Left lung (tissue), 10 donors: ENCODE measurements around the gene ZBTB46. TPM values are rescaled to one million over a fixed set of nuclear protein-coding genes. Genes with fewer than 3 reads are reported as not detected.
"Not testable (repeated sequence)": the region's sequence is repeated elsewhere in the genome, so short reads cannot be mapped to it uniquely, and the experiment has no call there.

Source experiments
- ATAC-seq: fragments of 200-7000 bp; cut with Tn5 transposase; one replicate; pipeline ENCODE4 v1.9.1; 2020; ENCODE audit warnings: moderate library complexity
- DNase-seq, 4 donors: peaks; one replicate each; pipeline ENCODE4 v3.0.0-alpha.2; 2013 to 2020
- H3K27ac ChIP-seq, 2 donors: fragments of 200-600 bp; sonication (generic) in 1 of 2; one replicate each; pipeline versions ENCODE4 v1.5.0 to v1.8.0; 2020 to 2021
- H3K27me3 ChIP-seq, 2 donors: fragments of 200-600 bp; sonication (generic) in 1 of 2; one replicate each; pipeline versions ENCODE4 v1.5.0 to v1.8.0; 2020 to 2021
- H3K36me3 ChIP-seq, 2 donors: fragments of 200-600 bp; sonication (generic) in 1 of 2; one replicate each; pipeline versions ENCODE4 v1.5.0 to v1.8.0; 2020 to 2021
- H3K4me1 ChIP-seq, 2 donors: fragments of 200-600 bp; one replicate each; pipeline ENCODE4 v1.8.0; 2021
- H3K4me3 ChIP-seq, 2 donors: fragments of 200-600 bp; sonication (generic) in 1 of 2; one replicate each; pipeline versions ENCODE4 v1.5.0 to v1.8.0; 2020 to 2021; ENCODE audit warnings: mild to moderate bottlenecking in 1 of 2
- H3K9me3 ChIP-seq, 2 donors: fragments of 200-600 bp; sonication (generic) in 1 of 2; one replicate each; pipeline versions ENCODE4 v1.5.0 to v1.8.0; 2020 to 2021
- CTCF ChIP-seq, 2 donors: fragments of 200-600 bp; sonication (generic) in 1 of 2; IDR thresholded peaks; one replicate each; pipeline versions ENCODE4 v1.5.0 to v1.8.0; 2021; ENCODE audit warnings: antibody characterized with exemption in 2 of 2
- intact Hi-C, 2 donors: fragments of 100-400 bp; cut with DNase I; formaldehyde crosslinking; loops; one replicate each; pipeline versions ENCODE4 v1.11.2 to v1.14.2; 2022
- polyA plus RNA-seq, 6 donors: library from polyadenylated mRNA; unstranded; fragments of 120-200 nt; gene quantifications; one replicate each; pipeline ENCODE4 v1.2.1, GENCODE V29; 2013; ENCODE audit not compliant: insufficient read length in 6 of 6
- total RNA-seq, 2 donors: library from RNA; stranded (reverse); fragmentation: NEBNext Ultra II Directional; extraction: Animal tissue kit (Norgen Biotek cat#: 25700); gene quantifications; one replicate each; pipeline ENCODE4 v1.2.1, GENCODE V29; 2021
- donor health status: DM: no; HTN: yes; CAD: no.
- donor health status: DM: no; HTN: no; CAD: no.

ZBTB46 gene
- total and polyA plus RNA-seq, 8 donors: 9.2 to 16.3 (median 11.7) TPM

DNA sequence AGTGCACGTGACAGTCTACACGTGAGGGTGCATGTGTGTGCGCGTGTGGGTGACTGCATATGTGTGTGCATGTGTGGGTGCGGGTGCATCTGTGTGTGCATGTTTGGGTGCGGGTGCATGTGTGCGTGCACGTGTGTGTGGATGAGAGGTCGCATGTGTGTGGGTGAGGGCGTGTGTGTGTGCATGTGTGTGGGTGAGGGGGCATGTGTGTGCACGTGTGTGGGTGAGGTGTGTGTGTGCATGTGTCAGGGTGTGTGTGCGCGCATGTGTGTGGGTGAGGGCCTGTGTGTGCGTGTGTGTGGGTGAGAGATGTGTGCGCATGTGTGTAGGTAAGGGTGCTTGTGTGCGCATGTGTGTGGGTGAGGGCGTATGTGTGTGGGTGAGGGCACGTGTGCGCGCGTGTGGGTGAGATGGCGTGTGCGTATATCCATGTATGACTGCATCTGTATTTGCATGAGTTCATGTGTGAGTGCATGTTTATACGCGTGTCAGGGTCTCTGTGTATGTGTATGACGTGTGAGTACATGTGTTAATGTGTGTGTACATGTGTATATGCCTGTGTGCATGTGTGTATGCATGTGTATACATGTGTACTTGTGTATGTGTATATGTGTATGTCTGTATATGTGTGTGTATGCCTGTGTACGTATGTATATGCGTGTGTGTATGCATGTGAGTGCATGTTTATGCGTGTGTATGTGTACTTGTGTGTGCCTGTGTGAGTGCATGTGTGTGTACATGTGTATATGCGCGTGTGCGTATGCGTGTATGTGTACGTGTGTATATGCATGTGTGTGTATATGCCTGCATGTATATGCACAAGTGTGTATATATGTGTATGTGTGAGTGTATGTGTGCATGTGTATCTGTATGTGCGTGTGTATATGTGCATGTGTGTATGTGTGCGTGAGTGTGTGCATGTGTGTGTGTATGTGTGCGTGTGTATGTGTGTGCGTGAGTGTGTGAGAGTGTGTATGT lies 98.7 kb downstream of the ZBTB46 start:
- intact Hi-C loops: no loop called here
- ATAC-seq (no peak), DNase-seq (peak in 1 of 4 donors; percentile 55)
- no peak overlapping the region for H3K27ac ChIP-seq
- H3K36me3 ChIP-seq: peaks cover 0 to 49% of the 10 kb centered on the region in 2 donors
- H3K9me3 ChIP-seq: no peaks in the 10 kb centered on the region
- no peak overlapping the region for H3K4me3 ChIP-seq
- H3K27me3 ChIP-seq: peaks cover 0 to 8% of the 10 kb centered on the region in 2 donors
- no peak for TF ChIP-seq CTCF (IDR thresholded peaks at IDR 0.05)
- H3K4me1 ChIP-seq: peaks cover 2 to 28% of the 10 kb centered on the region in 2 donors

DNA sequence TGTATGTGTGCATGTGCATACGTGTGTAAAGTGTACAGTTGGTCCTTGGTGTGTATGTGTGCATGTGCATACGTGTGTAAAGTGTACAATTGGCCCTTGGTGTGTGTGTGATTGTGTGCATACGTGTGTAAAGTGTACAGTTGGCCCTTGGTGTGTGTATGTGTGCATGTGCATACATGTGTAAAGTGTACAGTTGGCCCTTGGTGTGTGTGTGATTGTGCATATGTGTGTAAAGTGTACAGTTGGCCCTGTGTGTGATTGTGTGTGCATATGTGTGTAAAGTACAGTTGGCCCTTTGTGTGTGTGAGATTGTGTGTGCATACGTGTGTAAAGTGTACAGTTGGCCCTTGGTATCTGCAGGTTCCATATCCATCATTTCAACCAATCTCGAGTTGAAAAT lies 99.7 kb downstream of the ZBTB46 start:
- intact Hi-C loops: no loop called here
- no peaks in the 10 kb centered on the region for H3K9me3 ChIP-seq
- H3K27me3 ChIP-seq: no peaks in the 10 kb centered on the region
- H3K27ac ChIP-seq: no peak overlapping the region
- TF ChIP-seq CTCF (IDR thresholded peaks at IDR 0.05): no peak
- no peak for ATAC-seq
- H3K4me1 ChIP-seq: peaks cover 0 to 21% of the 10 kb centered on the region in 2 donors
- DNase-seq: no peak
- peaks cover 0 to 46% of the 10 kb centered on the region in 2 donors for H3K36me3 ChIP-seq
- H3K4me3 ChIP-seq: no peak overlapping the region

GRCh38 chr20:63730189-63730733 lies 100.8 kb downstream of the ZBTB46 start:
- H3K4me1 ChIP-seq: peaks cover 0 to 21% of the 10 kb centered on the region in 2 donors
- peak in 1 of 4 donors; percentile 45 for DNase-seq
- H3K9me3 ChIP-seq, intact Hi-C loops, H3K4me3 ChIP-seq, ATAC-seq, H3K27ac ChIP-seq, H3K27me3 ChIP-seq: not testable (repeated sequence)
- H3K36me3 ChIP-seq: peaks cover 0 to 46% of the 10 kb centered on the region in 2 donors

DNA sequence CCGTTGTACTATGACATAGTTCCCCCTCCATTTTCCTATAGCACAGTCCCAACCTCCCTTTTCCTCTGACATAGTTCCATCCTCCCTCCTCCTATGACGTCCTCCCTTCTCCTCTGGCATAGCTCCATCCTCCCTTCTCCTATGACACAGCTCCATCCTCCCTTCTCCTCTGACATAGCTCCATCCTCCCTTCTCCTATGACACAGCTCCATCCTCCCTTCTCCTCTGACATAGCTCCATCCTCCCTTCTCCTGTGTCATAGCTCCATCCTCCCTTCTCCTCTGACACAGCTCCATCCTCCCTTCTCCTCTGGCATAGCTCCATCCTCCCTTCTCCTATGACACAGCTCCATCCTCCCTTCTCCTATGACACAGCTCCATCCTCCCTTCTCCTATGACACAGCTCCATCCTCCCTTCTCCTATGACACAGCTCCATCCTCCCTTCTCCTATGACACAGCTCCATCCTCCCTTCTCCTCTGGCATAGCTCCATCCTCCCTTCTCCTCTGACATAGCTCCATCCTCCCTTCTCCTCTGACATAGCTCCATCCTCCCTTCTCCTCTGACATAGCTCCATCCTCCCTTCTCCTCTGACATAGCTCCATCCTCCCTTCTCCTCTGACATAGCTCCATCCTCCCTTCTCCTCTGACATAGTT lies 108.0 kb downstream of the ZBTB46 start:
- Histone ChIP-seq H3K9me3 (peaks cover 0 to 25% of the 10 kb centered on the region in 2 donors), H3K36me3 (peaks cover 0 to 78% of the 10 kb centered on the region in 2 donors)
- H3K27me3 ChIP-seq, H3K4me3 ChIP-seq, H3K4me1 ChIP-seq, DNase-seq, ATAC-seq, H3K27ac ChIP-seq, intact Hi-C loops: not testable (repeated sequence)

GRCh38 chr20:63718996-63719395 lies 112.1 kb downstream of the ZBTB46 start:
- DNase-seq: no peak
- TF ChIP-seq CTCF (IDR thresholded peaks at IDR 0.05): no peak
- no peak overlapping the region for H3K27ac ChIP-seq
- H3K36me3 ChIP-seq: peaks cover 0 to 84% of the 10 kb centered on the region in 2 donors
- no peaks in the 10 kb centered on the region for H3K27me3 ChIP-seq
- no peak for ATAC-seq
- peaks cover 0 to 16% of the 10 kb centered on the region in 2 donors for H3K9me3 ChIP-seq
- intact Hi-C loops: no loop called here
- H3K4me1 ChIP-seq: no peaks in the 10 kb centered on the region
- H3K4me3 ChIP-seq: no peak overlapping the region

DNA sequence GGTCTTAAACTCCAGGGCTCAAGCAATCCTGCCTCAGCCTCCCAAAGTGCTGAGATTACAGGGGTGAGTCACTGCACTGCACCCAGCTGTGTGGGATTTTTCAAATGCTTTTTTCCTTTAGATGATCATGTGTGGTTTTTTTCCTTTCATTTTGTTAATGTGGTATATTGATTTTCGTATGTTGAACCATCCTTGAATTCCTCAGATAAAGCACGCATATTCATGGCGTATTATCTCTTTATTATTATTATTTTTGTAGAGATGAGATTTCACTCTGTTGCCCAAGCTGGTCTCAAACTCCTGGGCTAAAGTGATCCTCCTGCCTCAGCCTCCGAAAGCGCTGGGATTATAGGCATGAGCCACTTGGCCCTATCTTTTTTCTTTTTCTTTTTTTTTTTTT lies 116.2 kb downstream of the ZBTB46 start:
- peaks cover 0 to 93% of the 10 kb centered on the region in 2 donors for H3K36me3 ChIP-seq
- intact Hi-C loops: no loop called here
- peaks cover 0 to 16% of the 10 kb centered on the region in 2 donors for H3K9me3 ChIP-seq
- H3K27ac ChIP-seq: no peak overlapping the region
- no peak for ATAC-seq
- peaks cover 0 to 21% of the 10 kb centered on the region in 2 donors for H3K4me1 ChIP-seq
- TF ChIP-seq CTCF (IDR thresholded peaks at IDR 0.05): no peak
- no peaks in the 10 kb centered on the region for H3K27me3 ChIP-seq
- H3K4me3 ChIP-seq: no peak overlapping the region
- no peak for DNase-seq
